GM19043 (cell line): ENCODE measurements around the gene CLCN4.

Experiments
- ATAC-seq: cut with Tn5 transposase; IDR thresholded peaks from one replicate; pipeline ENCODE4 v1.9.1; 2021; ENCODE audit warnings: low read depth; ENCODE audit not compliant: unreplicated experiment

CLCN4 gene

GRCh38 chrX:10233173-10233572 lies 76.4 kb downstream of the CLCN4 start:
- ATAC-seq: no peak

- ATAC-seq: no peak
Observed at GRCh38 chrX:10233696-10234095, 76.9 kb downstream of the CLCN4 start.

- ATAC-seq: no peak
Observed at GRCh38 chrX:10235851-10236250, 79.1 kb downstream of the CLCN4 start.

GRCh38 chrX:10237241-10237640 lies 80.5 kb downstream of the CLCN4 start:
- no peak for ATAC-seq

GRCh38 chrX:10239611-10240064 lies 82.9 kb downstream of the CLCN4 start:
- ATAC-seq: no peak

- ATAC-seq: no peak
Observed at GRCh38 chrX:10240918-10241317, 84.1 kb downstream of the CLCN4 start.

- ATAC-seq: no peak
Observed at GRCh38 chrX:10242026-10242425, 85.3 kb downstream of the CLCN4 start.

- ATAC-seq: no peak
Observed at GRCh38 chrX:10243106-10243505, 86.3 kb downstream of the CLCN4 start.

GRCh38 chrX:10244915-10245622 lies 88.3 kb downstream of the CLCN4 start:
- ATAC-seq: no peak

GRCh38 chrX:10245886-10246285 lies 89.1 kb downstream of the CLCN4 start:
- no peak for ATAC-seq

- ATAC-seq: no peak
Observed at GRCh38 chrX:10246297-10246696, 89.5 kb downstream of the CLCN4 start.

- ATAC-seq: no peak
Observed at GRCh38 chrX:10246846-10247245, 90.1 kb downstream of the CLCN4 start.

GRCh38 chrX:10254739-10255138 lies 98.0 kb downstream of the CLCN4 start:
- ATAC-seq: no peak

- ATAC-seq: no peak
Observed at GRCh38 chrX:10259716-10260115, 102.9 kb downstream of the CLCN4 start.

- no peak for ATAC-seq
Observed at GRCh38 chrX:10265775-10266174, 109.0 kb downstream of the CLCN4 start.

- ATAC-seq: no peak
Observed at GRCh38 chrX:10278716-10279115, 121.9 kb downstream of the CLCN4 start.

GRCh38 chrX:10280071-10280470 lies 123.3 kb downstream of the CLCN4 start:
- no peak for ATAC-seq

- ATAC-seq: no peak
Observed at GRCh38 chrX:10282490-10282889, 125.7 kb downstream of the CLCN4 start.

GRCh38 chrX:10286195-10286594 lies 129.4 kb downstream of the CLCN4 start:
- ATAC-seq: no peak
